Natural killer cell (primary cell): ENCODE results near the gene ZSCAN9. TPM values are rescaled to one million over a fixed set of nuclear protein-coding genes. Genes with fewer than 3 reads are reported as not detected.
A peak's percentile ranks its signal among the peaks of the same experiment; 100 is the strongest.

Experiments
- ATAC-seq, 3 donors: fragments of 150-1000 bp in 2 of 3; fragments of 200-7000 bp in 1 of 3; cut with Tn5 transposase; 1 replicate in 1 of 3; 2 replicates in 2 of 3; pipeline ENCODE4 v1.10.0; 2021; ENCODE audit warnings: mild to moderate bottlenecking in 2 of 3, moderate library complexity in 2 of 3
- DNase-seq, 2 donors: peaks; one replicate each; pipeline versions ENCODE4 v3.0.0 to v3.0.0-alpha.2; 2013 to 2021; ENCODE audit warnings: mixed read lengths in 1 of 2
- H3K27ac ChIP-seq: one replicate; pipeline ENCODE4 v1.5.1; 2013; ENCODE audit warnings: mild to moderate bottlenecking, low read length
- H3K27me3 ChIP-seq: one replicate; pipeline ENCODE4 v1.6.1; 2013; ENCODE audit warnings: low read length; ENCODE audit not compliant: control insufficient read depth, insufficient read depth
- H3K36me3 ChIP-seq: one replicate; pipeline ENCODE4 v1.6.1; 2013; ENCODE audit warnings: low read length; ENCODE audit not compliant: control insufficient read depth, insufficient read depth
- H3K4me1 ChIP-seq: one replicate; pipeline ENCODE4 v1.6.1; 2013; ENCODE audit warnings: low read length; ENCODE audit not compliant: control insufficient read depth, insufficient read depth
- H3K4me3 ChIP-seq: one replicate; pipeline ENCODE4 v1.5.1; 2013; ENCODE audit warnings: low read length
- H3K9me3 ChIP-seq: one replicate; pipeline ENCODE4 v1.6.1; 2013; ENCODE audit warnings: low read length; ENCODE audit not compliant: control insufficient read depth, insufficient read depth
- H3K27ac Mint-ChIP-seq, 2 donors: one replicate each; pipeline ENCODE4 v1.8.0; 2022; ENCODE audit warnings: mild to moderate bottlenecking in 2 of 2, mixed read lengths in 2 of 2, moderate library complexity in 1 of 2
- H3K27me3 Mint-ChIP-seq, 2 donors: one replicate each; pipeline ENCODE4 v1.8.0; 2022; ENCODE audit warnings: low read depth in 2 of 2, mixed read lengths in 2 of 2
- H3K36me3 Mint-ChIP-seq: one replicate; pipeline ENCODE4 v1.8.0; 2022; ENCODE audit warnings: mixed read lengths
- H3K4me1 Mint-ChIP-seq, 2 donors: one replicate each; pipeline ENCODE4 v1.8.0; 2022; ENCODE audit warnings: mixed read lengths in 2 of 2
- H3K4me3 Mint-ChIP-seq: one replicate; pipeline ENCODE4 v1.8.0; 2022; ENCODE audit warnings: mild to moderate bottlenecking, moderate library complexity, mixed read lengths
- H3K9me3 Mint-ChIP-seq, 2 donors: one replicate each; pipeline ENCODE4 v1.8.0; 2022; ENCODE audit warnings: mixed read lengths in 2 of 2
- CTCF ChIP-seq: fragments of 200-600 bp; IDR thresholded peaks from one replicate; pipeline ENCODE4 v1.8.0; 2022; ENCODE audit warnings: antibody characterized with exemption
- WGBS: methylation state at CpG from one replicate; pipeline ENCODE4 v1.1.7; 2013; ENCODE audit warnings: missing lambda C conversion rate; ENCODE audit not compliant: insufficient coverage; 5-methylcytosine and 5-hydroxymethylcytosine counted together
- intact Hi-C: fragments of 100-400 bp; cut with micrococcal nuclease; formaldehyde crosslinking; loops from one replicate; pipeline ENCODE4 v1.14.2; 2022
- total RNA-seq, 4 donors: library from RNA; stranded (reverse); fragments of 120-200 nt in 1 of 4; gene quantifications; one replicate each; pipeline versions ENCODE4 v1.2.3 to v1.2.4, GENCODE V29; 2013 to 2022

Gene ZSCAN9
- total RNA-seq, 3 donors from 2014 or later (not counting 1 experiment from before 2014, with no cell fraction given) = 17.7 to 20.0 (median 18.7) TPM

- no peaks in the 10 kb centered on the region for H3K9me3 ChIP-seq
- WGBS = no CpG with 5 or more reads among the region's 1 CpG
- peaks cover 15% of the 10 kb centered on the region for H3K36me3 ChIP-seq
- Mint-ChIP-seq H3K27me3 (no peaks in the 10 kb centered on the region), H3K9me3 (no peaks in the 10 kb centered on the region), H3K27ac (no peak overlapping the region), H3K4me1 (peaks cover 10 to 19% of the 10 kb centered on the region in 2 donors), H3K4me3 (no peak overlapping the region), H3K36me3 (peaks cover 20% of the 10 kb centered on the region)
- H3K4me1 ChIP-seq = no peaks in the 10 kb centered on the region
- ATAC-seq = no peak
- intact Hi-C loops = no loop called here
- no peak overlapping the region for H3K4me3 ChIP-seq
- TF ChIP-seq CTCF = no peak
- no peak overlapping the region for H3K27ac ChIP-seq
- no peaks in the 10 kb centered on the region for H3K27me3 ChIP-seq
- no peak for DNase-seq
These were observed 15.4 kb downstream of the ZSCAN9 start for GRCh38 chr6:28240471-28240870.

DNA sequence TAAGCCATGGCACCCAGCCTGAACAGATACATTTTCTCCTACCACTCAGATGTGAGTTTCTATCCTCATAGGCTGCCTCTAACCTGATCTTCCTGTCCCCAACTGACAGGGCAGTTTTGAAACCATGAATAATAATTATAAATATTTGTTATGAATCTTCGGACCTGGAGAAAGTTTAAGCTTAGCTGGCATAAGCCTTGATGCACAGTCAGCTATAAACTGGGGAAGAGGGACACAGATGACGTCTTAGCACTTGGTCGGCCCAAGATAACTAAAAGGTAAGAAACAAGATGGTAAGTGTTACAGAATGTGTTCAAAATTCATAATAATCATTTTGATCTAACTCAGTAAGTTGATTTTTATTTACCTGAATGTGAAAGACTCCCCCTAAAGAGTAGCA is 18.9 kb downstream of the ZSCAN9 start:
- intact Hi-C loops = no loop called here
- DNase-seq = no peak
- H3K4me1 ChIP-seq = no peaks in the 10 kb centered on the region
- no peak for TF ChIP-seq CTCF
- H3K9me3 ChIP-seq = no peaks in the 10 kb centered on the region
- Mint-ChIP-seq H3K36me3 (peaks cover 47% of the 10 kb centered on the region), H3K9me3 (no peaks in the 10 kb centered on the region), H3K27ac (no peak overlapping the region), H3K4me1 (peaks cover 22 to 37% of the 10 kb centered on the region in 2 donors), H3K27me3 (no peaks in the 10 kb centered on the region), H3K4me3 (no peak overlapping the region)
- 96% methylated on average over 2 of the region's 3 CpGs for WGBS
- H3K4me3 ChIP-seq = no peak overlapping the region
- ATAC-seq = no peak
- H3K27me3 ChIP-seq = no peaks in the 10 kb centered on the region
- H3K36me3 ChIP-seq = peaks cover 36% of the 10 kb centered on the region
- no peak overlapping the region for H3K27ac ChIP-seq

DNA sequence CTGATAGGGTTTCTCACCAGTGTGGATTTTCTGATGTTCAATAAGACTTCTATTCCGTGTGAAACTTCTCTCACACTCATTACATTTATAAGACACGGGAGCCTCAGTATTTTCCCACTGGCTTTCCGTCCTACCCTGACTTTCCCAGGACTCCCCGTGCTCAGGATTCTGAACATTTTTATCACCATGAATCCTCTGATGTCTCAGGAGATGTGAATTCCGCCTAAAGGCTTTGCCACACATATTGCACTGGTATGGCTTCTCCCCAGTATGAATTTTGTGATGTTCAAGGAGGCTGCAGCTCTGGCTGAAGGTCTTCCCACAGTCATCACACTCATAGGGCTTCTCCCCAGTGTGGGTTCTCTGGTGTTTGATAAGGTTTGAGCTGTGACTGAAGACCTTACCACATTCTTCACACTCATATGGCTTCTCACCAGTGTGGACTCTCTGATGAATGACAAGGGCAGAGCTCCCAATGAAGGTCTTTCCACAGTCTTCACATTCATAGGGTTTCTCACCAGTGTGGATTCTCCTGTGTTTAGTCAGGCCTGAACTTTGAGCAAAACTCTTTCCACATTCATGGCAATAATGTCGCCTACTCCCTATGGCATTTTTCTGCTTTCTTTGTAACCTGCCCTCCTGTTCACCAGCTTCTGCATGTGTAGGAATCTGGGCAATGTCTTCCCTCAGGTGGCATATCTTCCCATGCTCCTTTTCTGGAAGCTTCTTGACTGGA is 20.3 kb downstream of the ZSCAN9 start:
- no peaks in the 10 kb centered on the region for H3K9me3 Mint-ChIP-seq
- Histone ChIP-seq H3K27me3 (no peaks in the 10 kb centered on the region), H3K4me1 (no peaks in the 10 kb centered on the region), H3K27ac (no peak overlapping the region), H3K4me3 (no peak overlapping the region), H3K36me3 (peaks cover 39% of the 10 kb centered on the region), H3K9me3 (no peaks in the 10 kb centered on the region)
- no peaks in the 10 kb centered on the region for H3K27me3 Mint-ChIP-seq
- intact Hi-C loops = no loop called here
- peaks cover 47% of the 10 kb centered on the region for H3K36me3 Mint-ChIP-seq
- ATAC-seq (peak in 2 of 3 donors; percentile 53 to 72), DNase-seq (no peak)
- 81% methylated on average over 6 of the region's 6 CpGs for WGBS
- TF ChIP-seq CTCF = no peak
- H3K4me3 Mint-ChIP-seq = no peak overlapping the region
- H3K4me1 Mint-ChIP-seq = peaks cover 22 to 41% of the 10 kb centered on the region in 2 donors
- H3K27ac Mint-ChIP-seq = peak overlapping the region in 1 of 2 donors; percentile 43

- intact Hi-C loops = no loop called here
- Mint-ChIP-seq H3K27ac (no peak overlapping the region), H3K9me3 (peaks cover 0 to 3% of the 10 kb centered on the region in 2 donors), H3K4me3 (no peak overlapping the region), H3K36me3 (peaks cover 40% of the 10 kb centered on the region), H3K4me1 (peaks cover 47 to 62% of the 10 kb centered on the region in 2 donors), H3K27me3 (no peaks in the 10 kb centered on the region)
- 69% methylated on average over 1 of the region's 1 CpG for WGBS
- no peak overlapping the region for H3K4me3 ChIP-seq
- H3K4me1 ChIP-seq = peaks cover 12% of the 10 kb centered on the region
- no peak overlapping the region for H3K27ac ChIP-seq
- H3K36me3 ChIP-seq = peaks cover 39% of the 10 kb centered on the region
- no peak for TF ChIP-seq CTCF
- ATAC-seq = no peak
- H3K9me3 ChIP-seq = no peaks in the 10 kb centered on the region
- DNase-seq = no peak
- H3K27me3 ChIP-seq = no peaks in the 10 kb centered on the region
These were observed 23.8 kb downstream of the ZSCAN9 start for GRCh38 chr6:28248916-28249315.
